Transverse colon (tissue), 4 donors: Measurements from ENCODE around the gene KRTAP9-4.
"Not testable (repeated sequence)": the region's sequence is repeated elsewhere in the genome, so short reads cannot be mapped to it uniquely, and the experiment has no call there.

Experiments
- CTCF ChIP-seq, 5 experiments: fragments of 200-600 bp in 3 of 5; fragments of 450-650 bp in 2 of 5; sonication (generic) in 3 of 5; IDR thresholded peaks; 1 replicate in 2 of 5; 2 replicates in 3 of 5; pipeline ENCODE4 v1.5.1; 2016 to 2017; ENCODE audit warnings: antibody characterized with exemption in 5 of 5, inconsistent platforms in 3 of 5, mild to moderate bottlenecking in 2 of 5, moderate library complexity in 1 of 5
- EP300 ChIP-seq: sonication (generic); formaldehyde crosslinking; IDR thresholded peaks from one replicate; pipeline ENCODE4 v1.6.1; 2017; ENCODE audit warnings: antibody characterized with exemption, low read depth
- POLR2A ChIP-seq: fragments of 450-650 bp; IDR thresholded peaks from one replicate; pipeline ENCODE4 v1.6.1; 2016; ENCODE audit warnings: antibody characterized with exemption, mild to moderate bottlenecking, moderate library complexity
- POLR2AphosphoS5 ChIP-seq, 3 donors: sonication (generic); formaldehyde crosslinking; IDR thresholded peaks; one replicate each; pipeline ENCODE4 v1.6.1; 2016; ENCODE audit warnings: antibody characterized with exemption in 3 of 3

- not testable (repeated sequence) for TF ChIP-seq CTCF (IDR thresholded peaks at IDR 0.05); POLR2AphosphoS5 (IDR thresholded peaks at IDR 0.05); POLR2A; EP300
Observed at GRCh38 chr17:41246995-41247787, 2.3 kb upstream of the KRTAP9-4 start.
